SH-SY5Y (cell line): ENCODE data around the gene HSPH1.

Source experiments
- GATA2 ChIP-seq: IDR thresholded peaks from 2 replicates; pipeline ENCODE4 v1.6.1; 2011; ENCODE audit warnings: mild to moderate bottlenecking, low read depth, low read length
- GATA3 ChIP-seq: IDR thresholded peaks from 2 replicates; pipeline ENCODE4 v1.6.1; 2011; ENCODE audit warnings: low read depth, mild to moderate bottlenecking, low read length, moderate library complexity

The HSPH1 gene

DNA sequence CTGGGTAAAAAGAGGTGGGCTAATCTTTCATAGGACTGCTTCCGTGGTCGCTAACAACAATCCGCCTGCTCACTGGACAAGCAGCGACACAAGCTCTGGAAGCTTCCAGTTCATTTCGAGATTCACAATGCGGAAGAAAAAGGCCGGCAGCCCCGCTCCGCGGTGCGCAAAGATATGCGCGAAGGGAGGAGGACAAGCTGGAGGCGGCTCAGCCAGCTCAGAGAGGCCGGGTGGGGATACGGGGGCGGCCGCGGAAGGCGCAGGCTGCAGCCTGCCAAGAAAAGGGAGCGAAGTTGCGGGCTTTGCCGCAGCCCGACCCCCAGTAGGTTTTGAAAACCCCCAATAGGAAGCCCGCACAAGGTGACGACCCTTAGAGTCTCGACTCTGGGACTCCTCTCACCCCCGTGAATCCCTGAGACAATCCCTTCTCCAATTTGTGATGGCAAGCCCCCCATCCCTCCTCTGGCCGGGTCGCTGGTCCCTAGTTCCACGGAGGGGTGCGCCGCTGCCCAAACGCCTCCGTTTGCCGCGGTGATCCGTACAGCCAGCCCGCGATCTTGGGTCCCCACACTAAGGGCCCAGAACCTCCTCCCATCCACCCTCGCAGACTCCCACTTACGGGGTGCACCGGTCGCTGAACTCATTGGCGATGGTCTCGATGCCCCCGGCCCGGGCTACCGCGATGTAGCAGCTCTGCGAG is 697 bp downstream of the HSPH1 start:
- TF ChIP-seq GATA2: no peak
- no peak for TF ChIP-seq GATA3

DNA sequence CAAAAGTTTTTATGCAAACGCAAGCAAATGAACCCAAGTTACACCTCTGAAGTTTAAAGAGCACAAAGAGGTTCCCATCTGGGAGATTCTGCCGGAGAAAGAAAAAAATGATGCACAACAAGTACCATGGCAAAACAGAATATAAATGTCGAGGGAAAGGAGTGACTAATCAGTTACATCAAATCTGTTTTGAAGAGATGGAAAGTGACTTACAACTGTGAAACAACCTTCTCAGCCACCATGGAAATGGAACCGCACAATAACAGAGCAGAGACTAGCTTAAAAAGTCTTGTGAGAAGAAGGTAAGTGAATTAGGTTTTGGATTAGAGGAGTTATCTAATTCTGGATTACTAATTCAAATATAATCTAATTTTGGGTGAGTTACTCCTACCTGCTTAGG is 2.4 kb downstream of the HSPH1 start:
- TF ChIP-seq GATA3: no peak
- no peak for TF ChIP-seq GATA2

DNA sequence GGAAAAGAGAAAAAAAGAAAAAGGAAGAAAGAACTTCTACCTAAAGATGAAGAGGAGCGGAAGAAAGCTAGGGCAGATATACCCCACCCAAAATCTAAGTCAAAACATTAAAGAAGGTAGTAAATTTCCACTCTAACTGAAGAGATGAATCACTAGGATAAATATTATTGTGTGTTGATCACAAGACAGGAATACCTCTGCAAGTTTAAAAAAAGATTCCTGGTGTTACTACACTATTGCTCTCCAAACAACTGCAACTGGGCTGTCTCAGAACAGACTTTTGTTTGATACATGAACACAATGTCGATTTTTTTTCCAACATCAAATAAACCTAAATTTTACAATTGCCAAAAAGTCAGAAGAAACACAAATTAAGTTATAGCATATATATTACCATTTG is 6.8 kb downstream of the HSPH1 start:
- no peak for TF ChIP-seq GATA2
- TF ChIP-seq GATA3: no peak

DNA sequence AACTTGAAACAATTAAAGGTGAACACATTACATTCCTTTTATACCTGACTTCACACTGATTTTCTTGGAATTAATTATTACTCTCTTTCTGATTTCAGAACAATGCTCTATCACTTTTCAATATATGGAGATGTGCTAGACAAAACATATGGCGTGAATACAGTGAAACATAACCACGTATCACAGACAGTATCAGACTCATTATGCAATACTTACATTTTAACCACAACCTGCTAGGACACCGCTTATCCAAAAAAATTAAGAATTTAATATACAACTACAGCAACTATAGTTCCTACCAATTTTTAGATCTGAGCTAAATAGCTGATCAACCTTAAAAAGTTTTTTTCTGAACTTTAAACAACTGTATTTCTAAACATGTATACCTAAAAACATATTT is 9.9 kb downstream of the HSPH1 start:
- TF ChIP-seq GATA3: no peak
- no peak for TF ChIP-seq GATA2

DNA sequence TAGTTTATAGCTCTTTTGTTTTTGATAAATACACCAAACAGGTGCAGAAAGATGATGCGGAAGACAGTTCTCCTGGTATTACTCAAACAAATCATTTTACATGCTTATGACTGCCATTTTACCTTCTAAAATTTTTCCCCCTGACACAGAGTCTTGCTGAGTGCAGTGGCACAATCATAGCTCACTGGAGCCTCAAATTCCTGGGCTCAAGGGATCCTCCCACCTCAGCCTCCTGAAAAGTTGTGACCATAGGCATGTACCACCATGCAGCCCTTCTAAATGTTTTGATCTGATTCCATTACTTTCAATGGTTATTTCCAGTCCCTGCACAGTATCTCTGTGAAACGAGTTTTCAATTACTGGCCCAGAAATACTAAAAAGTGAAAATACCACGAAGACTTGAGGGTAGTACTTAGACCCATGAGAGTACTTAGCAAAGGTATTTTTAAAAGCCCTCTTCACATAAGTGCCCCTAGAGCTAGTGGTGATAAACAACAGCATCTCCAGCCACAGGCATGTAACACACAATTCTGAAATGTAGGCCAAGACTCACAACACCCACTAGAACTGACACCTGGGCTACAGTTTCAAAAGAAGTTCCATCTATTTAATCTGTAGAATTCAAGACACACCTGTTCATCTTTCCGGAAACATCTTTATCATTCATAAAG is 11.3 kb downstream of the HSPH1 start:
- TF ChIP-seq GATA2 (no peak), GATA3 (no peak)

DNA sequence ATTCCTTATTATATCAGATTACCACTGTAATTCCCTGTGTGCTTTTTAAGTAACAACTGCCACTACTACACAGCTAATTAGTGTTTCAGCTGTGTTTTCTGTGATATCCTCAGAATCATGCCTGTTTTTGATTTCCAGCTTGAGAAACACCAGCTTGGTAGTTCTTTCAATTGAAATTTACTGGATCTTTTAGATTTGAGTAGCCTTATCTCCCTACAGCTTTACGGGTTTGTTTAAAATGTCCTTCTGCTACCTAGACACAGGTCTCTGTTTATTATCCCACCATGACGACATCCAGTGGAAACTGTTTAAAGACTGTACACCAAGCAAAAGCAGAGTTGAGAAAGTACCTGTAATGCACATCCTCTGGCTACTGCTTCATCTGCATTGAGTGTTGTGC is 12.1 kb downstream of the HSPH1 start:
- TF ChIP-seq GATA3 (peak; percentile 56), GATA2 (0 out of 2 replicates have a peak, but pooled peaks have one; percentile 41)

DNA sequence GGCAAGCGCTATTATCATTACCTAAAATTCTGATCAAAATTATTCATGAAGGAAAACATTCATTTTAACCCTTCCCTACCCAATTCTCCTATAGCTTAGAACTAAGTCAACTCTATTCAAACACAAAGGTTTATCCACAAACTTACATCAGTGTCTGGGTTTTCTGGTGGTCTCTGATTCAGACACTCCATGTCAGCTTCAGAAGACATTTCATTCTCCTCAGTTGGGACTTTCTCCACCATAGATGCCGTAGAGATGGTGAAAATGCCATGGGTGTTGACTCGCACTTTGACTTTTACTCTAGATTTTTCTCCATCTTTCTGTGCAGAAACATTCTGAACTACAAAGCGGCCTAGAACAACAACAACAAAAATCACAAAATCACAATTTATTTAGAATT is 16.3 kb downstream of the HSPH1 start:
- no peak for TF ChIP-seq GATA3
- TF ChIP-seq GATA2: no peak

DNA sequence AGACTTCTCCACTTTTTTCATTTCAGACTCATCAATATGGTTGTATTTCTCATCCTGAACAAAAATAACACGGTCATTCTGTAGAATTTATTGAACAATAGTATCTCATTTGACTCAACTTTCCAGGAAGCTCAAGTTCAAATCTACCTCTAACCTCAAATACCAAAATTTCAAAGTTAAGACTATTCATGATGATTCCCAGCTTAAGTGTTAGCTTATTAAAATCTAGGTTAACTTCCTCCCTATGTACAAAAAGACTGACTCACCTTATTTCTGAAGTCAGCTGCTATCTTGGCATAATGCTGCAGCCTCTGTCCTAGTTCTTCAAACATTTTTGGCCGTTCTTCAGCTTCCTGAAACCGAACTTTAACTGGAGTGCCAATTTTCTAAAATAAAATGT is 23.2 kb downstream of the HSPH1 start:
- no peak for TF ChIP-seq GATA2
- TF ChIP-seq GATA3: no peak

DNA sequence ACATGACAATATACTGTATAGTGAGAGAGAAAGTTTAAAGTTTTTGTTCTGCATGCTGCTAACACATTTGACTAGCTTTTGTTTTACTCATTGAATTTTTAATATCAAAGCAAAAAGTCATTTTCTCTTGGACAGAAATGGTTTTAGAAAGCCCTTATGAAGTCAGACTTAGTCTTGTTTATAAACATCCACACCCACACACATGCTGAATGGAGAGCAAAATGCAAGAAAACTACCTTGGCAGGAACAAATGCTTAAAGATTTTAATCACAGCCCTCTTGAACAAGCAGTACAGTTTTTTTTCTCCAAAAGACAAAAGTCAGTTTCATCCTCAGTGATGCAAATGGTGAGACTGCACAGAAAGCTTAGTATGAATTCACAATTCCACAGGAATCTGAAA is 25.0 kb downstream of the HSPH1 start:
- TF ChIP-seq GATA3 (no peak), GATA2 (no peak)

DNA sequence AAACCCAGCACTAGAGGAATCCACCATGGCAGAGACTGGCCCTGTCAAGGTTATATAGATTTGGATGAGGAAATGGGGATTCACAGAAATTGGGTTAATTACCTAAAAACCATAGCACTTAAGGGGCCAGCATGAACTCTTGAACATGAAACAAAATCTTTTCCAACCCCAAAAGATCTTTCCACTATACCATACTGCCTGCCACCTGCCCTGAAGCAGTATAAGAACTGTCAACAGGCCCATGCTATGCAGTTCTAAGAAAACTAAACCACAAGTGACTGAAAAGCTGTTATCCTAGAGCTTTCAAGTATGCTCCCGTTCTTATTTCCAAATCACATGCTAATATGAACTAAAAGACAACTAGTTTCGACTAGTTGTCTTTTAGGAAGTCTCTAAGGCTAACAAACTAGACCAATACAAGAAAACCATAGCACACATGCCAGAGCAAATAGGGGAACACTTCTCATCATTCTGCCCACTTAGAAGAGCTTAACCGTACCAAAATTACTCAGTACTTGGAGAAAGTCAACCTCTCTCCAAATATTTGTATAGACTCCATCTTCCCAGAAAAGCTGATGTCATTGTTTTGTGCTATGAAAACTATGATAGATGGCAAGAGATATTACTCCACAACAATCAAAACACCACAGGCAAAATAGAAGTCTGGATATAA is 27.5 kb downstream of the HSPH1 start:
- TF ChIP-seq GATA3 (no peak), GATA2 (no peak)

DNA sequence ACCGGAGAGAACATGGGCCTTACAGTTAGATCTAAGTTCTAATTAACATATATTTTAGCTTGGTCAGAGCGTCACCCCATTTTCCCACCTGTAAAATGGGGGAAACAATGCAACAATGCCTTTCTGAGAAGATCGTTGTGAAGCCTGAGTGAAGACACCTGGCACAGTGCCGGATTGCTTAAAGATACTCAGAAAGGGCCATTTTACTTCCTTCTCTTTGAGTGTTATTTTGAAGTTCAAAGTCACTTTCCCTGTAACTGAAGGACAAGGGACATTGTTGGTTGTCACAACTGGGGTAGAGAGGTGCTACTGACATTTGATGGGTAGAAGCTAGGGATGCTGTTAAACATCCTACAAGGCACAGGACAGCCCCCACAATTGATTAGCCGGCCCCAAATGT is 28.1 kb downstream of the HSPH1 start:
- TF ChIP-seq GATA3 (no peak), GATA2 (no peak)

DNA sequence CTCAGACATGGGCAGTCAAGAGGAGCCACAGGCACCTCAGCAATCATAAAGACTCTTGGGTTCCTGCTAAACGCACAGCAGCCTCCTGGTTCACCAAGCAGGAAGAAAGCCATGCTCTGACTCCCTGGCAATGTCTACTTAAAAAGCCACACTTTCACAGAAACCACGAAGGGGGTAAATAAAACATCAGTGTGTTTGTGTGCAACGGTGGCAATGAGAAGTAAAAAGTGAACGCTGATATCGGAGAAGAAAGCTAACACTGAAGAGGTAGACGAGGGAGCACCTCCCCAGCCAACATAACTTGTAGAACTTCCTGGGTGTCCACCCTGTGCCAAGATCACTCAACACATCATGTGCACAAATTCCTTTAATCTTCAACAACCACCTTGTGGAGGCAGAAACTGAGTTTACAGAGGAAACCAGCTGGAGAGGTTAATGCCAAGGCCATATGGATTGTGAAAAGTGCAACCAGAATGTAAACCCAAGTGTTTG is 30.2 kb downstream of the HSPH1 start:
- TF ChIP-seq GATA3: no peak
- TF ChIP-seq GATA2: no peak

DNA sequence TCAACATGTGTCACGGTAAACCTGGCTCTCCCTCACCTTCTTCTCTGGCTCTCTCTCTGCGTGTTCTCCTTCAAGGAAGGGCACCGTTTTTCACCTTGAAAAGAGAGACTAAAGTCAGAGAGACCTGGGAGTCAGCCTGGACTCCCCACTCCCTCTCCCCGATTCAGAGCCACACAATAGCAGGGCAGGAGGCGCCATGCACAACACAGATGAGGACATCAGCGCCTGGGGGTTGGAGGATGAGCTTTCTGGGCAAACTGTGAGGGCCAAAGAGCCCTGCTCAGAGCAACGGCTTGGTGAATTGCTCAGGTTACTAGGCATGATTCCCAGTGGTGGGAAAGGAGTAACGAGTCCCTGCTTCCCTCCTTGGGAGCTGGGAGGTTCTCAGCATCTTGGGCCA is 32.3 kb downstream of the HSPH1 start:
- TF ChIP-seq GATA3 (no peak), GATA2 (no peak)

DNA sequence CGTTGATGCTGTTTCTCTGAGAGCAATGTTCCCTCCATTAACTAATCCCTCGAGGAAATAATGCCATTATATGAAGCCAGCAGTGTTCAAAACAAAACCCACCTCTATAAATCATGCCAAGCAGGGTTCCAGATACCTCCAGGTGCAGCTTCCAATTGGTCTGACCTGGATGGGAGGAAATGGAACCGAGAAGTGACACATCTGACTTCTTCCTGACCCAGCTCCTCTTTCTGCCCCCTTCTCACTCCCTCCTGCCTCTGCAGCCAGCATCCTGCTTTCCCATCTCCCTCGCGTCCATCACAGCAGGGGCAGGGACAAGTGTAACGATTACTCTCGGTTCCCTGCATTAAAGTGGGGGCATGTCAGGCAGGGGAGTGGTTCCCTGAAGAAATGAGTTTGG is 37.5 kb downstream of the HSPH1 start:
- TF ChIP-seq GATA3 (no peak), GATA2 (no peak)

DNA sequence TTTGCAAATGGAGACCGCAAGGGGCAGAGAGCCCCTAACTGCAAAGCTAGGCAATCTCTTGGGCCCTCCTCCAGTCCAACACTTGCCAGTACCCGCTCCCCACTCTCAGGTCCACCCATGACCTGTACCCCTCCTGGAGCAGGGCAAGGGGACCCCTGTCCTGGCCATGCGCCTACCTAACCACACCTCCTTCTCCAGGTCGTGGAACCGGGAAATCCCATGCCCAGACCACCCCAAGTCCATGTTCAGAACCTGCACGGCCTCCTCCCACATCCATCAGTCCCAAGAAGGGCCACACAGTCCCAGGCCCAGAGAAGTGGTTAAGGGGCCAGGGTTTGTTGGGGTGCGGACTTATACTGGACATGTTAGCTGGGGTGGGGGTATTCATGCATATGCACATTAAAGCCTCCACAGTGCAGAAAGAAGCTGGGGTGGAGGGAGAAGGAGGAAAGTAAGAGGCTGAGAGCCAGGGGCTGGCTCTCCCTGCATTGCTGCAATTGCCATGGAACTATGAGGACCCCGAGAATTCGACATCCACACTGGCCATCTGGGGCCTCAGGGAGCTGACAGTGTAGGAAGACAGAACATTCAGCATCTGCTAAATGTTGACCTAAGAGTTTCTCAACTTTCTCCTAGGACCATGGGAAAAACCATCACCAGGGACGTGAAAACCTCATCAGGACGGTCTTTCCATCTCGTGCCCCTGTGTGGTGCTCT is 39.0 kb downstream of the HSPH1 start:
- TF ChIP-seq GATA3 (no peak), GATA2 (no peak)
